ENCODE data around the gene UBA6.

Gene UBA6

GRCh38 chr4:67581208-67581857 is 119.6 kb downstream of the UBA6 start:
- DNase-seq (ENCODE audit: low spot score): peak; percentile 48
- in situ Hi-C loops (cut with MboI; ENCODE audit: low sequenced_read_pairs, unreplicated experiment): no loop called here
- TF ChIP-seq CTCF (IDR thresholded peaks at IDR 0.05; ENCODE audit: borderline replicate concordance, control extremely low read depth, extremely low read depth, insufficient read depth, missing control alignments): no peak

- in situ Hi-C loops (cut with MboI; ENCODE audit: low sequenced_read_pairs, unreplicated experiment): no loop called here
- no peak for TF ChIP-seq CTCF (IDR thresholded peaks at IDR 0.05; ENCODE audit: borderline replicate concordance, control extremely low read depth, extremely low read depth, insufficient read depth, missing control alignments)
- no peak for DNase-seq (ENCODE audit: low spot score)
Observed at GRCh38 chr4:67580577-67580976, 120.4 kb downstream of the UBA6 start.

- DNase-seq (ENCODE audit: low spot score): no peak
- TF ChIP-seq CTCF (IDR thresholded peaks at IDR 0.05; ENCODE audit: borderline replicate concordance, control extremely low read depth, extremely low read depth, insufficient read depth, missing control alignments): no peak
- in situ Hi-C loops (cut with MboI; ENCODE audit: low sequenced_read_pairs, unreplicated experiment): no loop called here
Observed at GRCh38 chr4:67576538-67576937, 124.4 kb downstream of the UBA6 start.

- DNase-seq (ENCODE audit: low spot score): no peak
- no peak for TF ChIP-seq CTCF (IDR thresholded peaks at IDR 0.05; ENCODE audit: borderline replicate concordance, control extremely low read depth, extremely low read depth, insufficient read depth, missing control alignments)
- in situ Hi-C loops (cut with MboI; ENCODE audit: low sequenced_read_pairs, unreplicated experiment): no loop called here
Observed at GRCh38 chr4:67576059-67576466, 124.9 kb downstream of the UBA6 start.

GRCh38 chr4:67575232-67576058 is 125.5 kb downstream of the UBA6 start:
- no peak for TF ChIP-seq CTCF (IDR thresholded peaks at IDR 0.05; ENCODE audit: borderline replicate concordance, control extremely low read depth, extremely low read depth, insufficient read depth, missing control alignments)
- peak; percentile 46 for DNase-seq (ENCODE audit: low spot score)
- in situ Hi-C loops (cut with MboI; ENCODE audit: low sequenced_read_pairs, unreplicated experiment): no loop called here

GRCh38 chr4:67573193-67573592 is 127.8 kb downstream of the UBA6 start:
- TF ChIP-seq CTCF (IDR thresholded peaks at IDR 0.05; ENCODE audit: borderline replicate concordance, control extremely low read depth, extremely low read depth, insufficient read depth, missing control alignments): no peak
- in situ Hi-C loops (cut with MboI; ENCODE audit: low sequenced_read_pairs, unreplicated experiment): no loop called here
- DNase-seq (ENCODE audit: low spot score): no peak

All from GM13976 (cell line).